ENCODE data around the gene RPL39L.
"Not testable (repeated sequence)": the region's sequence is repeated elsewhere in the genome, so short reads cannot be mapped to it uniquely, and the experiment has no call there.

The RPL39L gene

DNA sequence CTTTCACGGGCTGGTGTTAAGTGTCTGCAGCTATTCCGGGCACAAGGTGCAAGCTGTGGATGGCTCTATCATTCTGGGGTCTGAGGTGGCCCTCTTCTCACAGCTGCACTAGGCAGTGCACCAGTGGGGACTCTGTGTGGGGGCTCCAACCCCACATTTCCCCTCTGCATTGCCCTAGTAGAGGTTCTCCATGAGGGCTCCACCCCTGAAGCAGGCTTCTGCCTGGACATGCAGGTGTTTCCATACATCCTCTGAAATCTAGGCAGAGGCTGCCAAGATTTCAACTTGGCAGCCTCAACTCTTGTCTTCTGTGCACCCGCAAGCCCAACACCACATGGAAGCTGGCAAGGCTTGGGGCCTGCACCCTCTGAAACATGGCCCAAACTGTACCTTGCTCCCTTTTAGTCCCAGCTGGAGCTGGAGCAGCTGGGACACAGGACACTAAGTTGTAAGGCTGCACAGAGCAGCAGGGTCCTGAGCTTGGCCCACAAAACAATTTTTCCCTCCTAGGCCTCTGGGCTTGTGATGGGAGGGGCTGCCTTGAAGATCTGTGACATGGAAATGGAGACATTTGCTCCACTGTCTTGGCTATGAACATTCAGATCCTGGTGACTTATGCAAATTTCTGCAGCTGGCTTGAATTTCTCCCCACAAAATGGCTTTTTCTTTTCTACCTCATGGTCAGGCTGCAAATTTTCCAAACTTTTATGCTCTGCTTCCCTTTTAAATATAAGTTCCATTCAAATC lies 6.0 kb upstream of the RPL39L start:
- in situ Hi-C loops (cut with MboI; ENCODE audit: low sequenced_read_pairs): no loop called here

DNA sequence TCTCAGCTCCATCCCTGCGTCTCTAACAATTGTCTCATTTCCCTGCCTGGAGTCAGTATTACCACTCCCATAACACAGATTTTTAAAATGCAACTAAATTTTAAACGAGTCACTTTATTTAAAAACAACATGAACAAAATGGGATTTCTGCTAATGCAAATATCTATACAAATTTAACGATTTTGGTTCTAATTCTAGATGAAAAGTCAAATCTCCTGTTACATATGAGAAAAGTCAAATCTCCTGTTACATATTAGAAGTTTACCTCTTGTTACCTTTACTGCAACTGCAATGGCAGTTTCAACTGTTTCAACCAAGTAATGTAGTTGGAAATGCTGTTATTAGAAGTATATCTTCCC lies 578 bp upstream of the RPL39L start:
- in situ Hi-C loops (cut with MboI; ENCODE audit: low sequenced_read_pairs): no loop called here

DNA sequence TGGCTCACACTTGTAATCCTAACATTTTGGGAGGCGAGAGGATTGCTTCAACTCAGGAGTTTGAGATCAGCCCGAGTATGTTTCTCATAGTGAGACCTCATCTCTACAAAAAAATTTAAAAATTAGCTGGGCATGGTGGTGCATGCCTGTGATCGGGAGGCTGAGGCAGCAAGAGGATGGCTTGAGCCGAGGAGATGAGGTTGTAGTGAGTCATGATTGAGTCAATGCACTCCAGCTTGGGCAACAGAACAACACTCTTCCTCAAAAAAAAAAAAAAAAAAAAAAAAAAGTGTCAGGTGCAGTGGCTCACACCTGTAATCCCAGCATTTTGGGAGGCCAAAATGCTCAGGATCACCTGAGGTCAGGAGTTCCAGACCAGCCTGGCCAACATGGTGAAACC lies 2.4 kb downstream of the RPL39L start:
- in situ Hi-C loops (cut with MboI; ENCODE audit: low sequenced_read_pairs): no loop called here

DNA sequence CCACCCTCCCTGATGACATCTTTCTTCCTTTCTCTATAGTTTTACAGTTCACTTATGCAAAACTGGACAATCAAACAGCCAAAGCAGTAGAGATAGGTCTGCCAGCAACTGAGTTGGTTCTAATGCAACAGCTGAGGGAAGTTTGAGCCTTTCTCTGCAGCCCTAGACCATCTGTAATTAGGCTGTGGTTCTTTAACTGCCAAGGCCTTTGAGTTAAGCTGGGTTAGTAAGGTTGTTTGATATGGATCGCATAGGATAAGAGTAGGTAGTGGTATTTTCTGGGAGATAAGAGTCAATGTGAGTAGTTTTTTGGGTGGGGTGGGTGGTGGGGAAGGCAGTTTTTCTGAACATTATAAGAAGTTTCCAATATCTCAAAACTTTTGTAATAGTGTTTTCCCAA lies 3.0 kb downstream of the RPL39L start:
- in situ Hi-C loops (cut with MboI; ENCODE audit: low sequenced_read_pairs): no loop called here

GRCh38 chr3:187135172-187135690 lies 4.1 kb downstream of the RPL39L start:
- in situ Hi-C loops (cut with MboI; ENCODE audit: low sequenced_read_pairs): not testable (repeated sequence)

- in situ Hi-C loops (cut with MboI; ENCODE audit: low sequenced_read_pairs): not testable (repeated sequence)
These were observed 6.1 kb downstream of the RPL39L start for GRCh38 chr3:187133181-187133580.

GRCh38 chr3:187132666-187133065 lies 6.6 kb downstream of the RPL39L start:
- in situ Hi-C loops (cut with MboI; ENCODE audit: low sequenced_read_pairs): no loop called here

- in situ Hi-C loops (cut with MboI; ENCODE audit: low sequenced_read_pairs): no loop called here
These were observed 7.3 kb downstream of the RPL39L start for GRCh38 chr3:187131981-187132380.

GRCh38 chr3:187130346-187131066 lies 8.8 kb downstream of the RPL39L start:
- in situ Hi-C loops (cut with MboI; ENCODE audit: low sequenced_read_pairs): no loop called here

- in situ Hi-C loops (cut with MboI; ENCODE audit: low sequenced_read_pairs): no loop called here
These were observed 13.8 kb downstream of the RPL39L start for GRCh38 chr3:187125319-187126031.

DNA sequence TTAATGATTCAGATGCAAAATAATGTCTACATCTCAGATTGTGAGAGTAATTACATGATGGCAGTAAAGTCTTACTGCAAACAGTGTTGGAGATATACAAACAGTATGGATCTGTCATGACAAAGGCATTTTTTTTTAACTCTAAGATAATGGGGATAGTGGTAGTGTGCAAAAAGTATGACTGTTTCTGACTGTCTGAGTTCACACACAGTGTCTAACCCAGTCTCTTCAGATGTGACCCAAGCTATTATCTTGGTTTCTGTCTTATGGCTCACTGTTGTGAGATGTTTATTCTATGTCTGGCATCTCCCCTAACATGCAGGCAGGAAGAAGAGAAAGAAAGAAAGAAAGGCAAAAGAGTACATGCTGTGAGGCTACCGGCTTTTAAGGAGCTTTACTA lies 17.0 kb downstream of the RPL39L start:
- in situ Hi-C loops (cut with MboI; ENCODE audit: low sequenced_read_pairs): no loop called here

DNA sequence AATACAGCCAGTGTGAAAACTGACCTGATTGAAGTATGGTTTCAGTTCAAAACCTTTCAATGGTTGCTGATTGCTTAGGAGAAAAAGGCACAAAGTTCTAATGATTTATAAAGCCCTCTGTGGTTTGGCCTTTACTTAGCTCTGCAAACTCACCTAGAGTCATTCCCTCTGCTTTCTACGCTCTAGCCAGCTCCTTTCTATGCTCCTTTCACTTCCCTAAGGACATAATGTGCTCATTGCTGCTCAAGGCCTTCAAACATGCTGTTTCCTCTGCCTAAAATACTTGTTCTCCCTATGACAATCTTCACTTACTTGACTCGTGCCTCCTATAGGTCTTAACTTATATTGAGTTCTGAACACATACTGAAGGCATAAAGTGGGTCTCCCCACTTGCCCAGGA lies 19.0 kb downstream of the RPL39L start:
- in situ Hi-C loops (cut with MboI; ENCODE audit: low sequenced_read_pairs): no loop called here

DNA sequence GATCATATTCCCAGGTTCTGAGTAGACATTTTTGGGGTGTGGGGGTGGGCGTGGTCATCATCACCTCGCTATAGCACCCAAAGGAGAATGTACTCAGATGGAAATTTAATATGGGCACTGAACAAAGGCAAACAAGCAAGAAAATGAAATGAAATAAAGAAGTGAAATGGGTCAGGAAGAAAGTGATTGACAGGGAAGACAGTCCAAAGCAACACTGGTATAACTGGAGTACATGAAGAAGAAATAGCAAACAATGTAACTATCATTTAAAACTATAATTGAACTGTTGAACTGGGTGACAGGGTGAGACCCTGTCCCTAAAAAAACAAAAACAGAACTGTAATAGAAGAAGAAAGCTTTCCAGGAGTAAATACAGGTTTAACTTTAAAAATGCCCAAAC lies 24.8 kb downstream of the RPL39L start:
- in situ Hi-C loops (cut with MboI; ENCODE audit: low sequenced_read_pairs): no loop called here

- in situ Hi-C loops (cut with MboI; ENCODE audit: low sequenced_read_pairs): no loop called here
These were observed 26.1 kb downstream of the RPL39L start for GRCh38 chr3:187112934-187113793.

DNA sequence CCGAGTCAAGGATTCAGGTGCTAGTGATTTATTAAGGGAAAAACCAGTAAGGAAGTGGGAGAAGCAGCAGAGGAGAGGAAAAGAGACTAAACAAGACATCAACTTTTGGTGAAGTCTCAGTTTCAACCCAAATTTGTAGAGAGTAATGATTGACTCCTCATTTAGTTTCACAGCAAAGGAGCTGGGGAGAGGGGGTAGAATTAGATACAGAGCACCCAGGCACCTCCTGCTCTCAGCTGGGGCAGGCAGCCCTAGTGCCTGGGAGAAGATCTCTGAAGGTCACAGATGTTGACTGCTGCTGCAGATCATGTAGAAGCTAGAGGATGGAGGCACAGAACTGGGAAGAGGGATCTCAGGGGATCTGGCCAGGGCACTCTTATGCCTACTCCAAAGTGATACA lies 29.1 kb downstream of the RPL39L start:
- in situ Hi-C loops (cut with MboI; ENCODE audit: low sequenced_read_pairs): no loop called here

DNA sequence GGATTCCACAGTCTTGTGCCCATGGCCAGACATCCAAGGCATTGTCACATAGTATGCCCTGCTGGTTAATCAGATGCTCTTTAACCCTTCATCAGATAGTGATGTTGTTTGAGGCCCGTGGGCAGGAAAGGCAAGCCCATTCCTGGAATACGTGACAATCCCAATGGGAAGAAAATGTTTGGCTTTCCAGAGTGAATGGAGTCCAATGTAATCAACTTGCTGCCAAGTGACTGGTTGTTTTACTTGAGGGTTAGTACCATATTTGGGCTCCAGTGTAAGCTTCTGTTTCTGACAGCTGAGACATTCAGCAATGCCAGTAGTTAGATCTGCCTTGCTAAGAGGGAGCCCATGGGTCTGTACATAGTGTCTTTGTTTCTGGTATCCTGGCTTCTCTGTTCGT lies 31.3 kb downstream of the RPL39L start:
- in situ Hi-C loops (cut with MboI; ENCODE audit: low sequenced_read_pairs): no loop called here

GRCh38 chr3:187105700-187106099 lies 33.6 kb downstream of the RPL39L start:
- in situ Hi-C loops (cut with MboI; ENCODE audit: low sequenced_read_pairs): no loop called here

GRCh38 chr3:187104933-187105332 lies 34.4 kb downstream of the RPL39L start:
- in situ Hi-C loops (cut with MboI; ENCODE audit: low sequenced_read_pairs): no loop called here

- in situ Hi-C loops (cut with MboI; ENCODE audit: low sequenced_read_pairs): no loop called here
These were observed 35.0 kb downstream of the RPL39L start for GRCh38 chr3:187104342-187104741.

DNA sequence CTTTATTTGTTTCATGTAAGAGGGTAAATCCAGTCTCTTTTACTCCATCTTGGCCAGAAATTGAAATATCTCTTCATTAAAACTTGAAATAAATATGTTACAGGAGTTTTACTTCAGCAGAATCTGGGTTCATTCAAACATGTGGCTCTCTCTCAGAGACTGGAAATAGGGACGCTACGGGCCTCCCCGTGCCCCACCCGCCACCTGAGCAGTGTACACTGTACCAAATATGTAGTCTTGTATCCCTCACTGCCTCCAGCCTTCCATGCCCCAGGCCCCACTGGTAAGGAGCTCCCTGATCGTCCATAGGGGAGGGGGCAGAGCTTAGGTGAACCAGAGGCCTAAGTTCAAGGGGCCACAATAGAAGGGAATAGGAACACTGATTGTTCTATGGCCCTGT lies 36.0 kb downstream of the RPL39L start:
- in situ Hi-C loops (cut with MboI; ENCODE audit: low sequenced_read_pairs): no loop called here
